GM23248 (cell line): ENCODE data around the gene NOL4L. TPM values are rescaled to one million over a fixed set of nuclear protein-coding genes. Genes with fewer than 3 reads are reported as not detected.

Experiments used
- DNase-seq: peaks from one replicate; pipeline ENCODE4 v3.0.0-alpha.2; 2015
- H2AFZ ChIP-seq: fragments of 200-600 bp; sonication (generic); 2 replicates; pipeline ENCODE4 v1.6.1; 2016; ENCODE audit warnings: antibody characterized with exemption
- H3F3A ChIP-seq: fragments of 200-600 bp; sonication (generic); 2 replicates; pipeline ENCODE4 v1.6.1; 2016; ENCODE audit warnings: mild to moderate bottlenecking, antibody characterized with exemption, mixed run types; ENCODE audit not compliant: insufficient read depth
- H3K27ac ChIP-seq: fragments of 200-600 bp; sonication (generic); 2 replicates; pipeline ENCODE4 v1.5.1; 2016; ENCODE audit warnings: mild to moderate bottlenecking
- H3K27me3 ChIP-seq: fragments of 200-600 bp; sonication (generic); replicated peaks from 2 replicates; pipeline ENCODE4 v1.6.1; 2016; ENCODE audit warnings: mild to moderate bottlenecking; ENCODE audit not compliant: insufficient read depth
- H3K36me3 ChIP-seq: fragments of 200-600 bp; sonication (generic); 2 replicates; pipeline ENCODE4 v1.6.1; 2016; ENCODE audit warnings: low read depth, mild to moderate bottlenecking
- H3K4me1 ChIP-seq: fragments of 200-600 bp; sonication (generic); 2 replicates; pipeline ENCODE4 v1.6.1; 2016; ENCODE audit warnings: mild to moderate bottlenecking; ENCODE audit not compliant: insufficient read depth
- H3K4me2 ChIP-seq: fragments of 200-600 bp; sonication (generic); one replicate; pipeline ENCODE4 v1.6.1; 2016; ENCODE audit warnings: mild to moderate bottlenecking; ENCODE audit not compliant: unreplicated experiment
- H3K4me3 ChIP-seq: fragments of 200-600 bp; sonication (generic); 2 replicates; pipeline ENCODE4 v1.5.1; 2016; ENCODE audit warnings: mild to moderate bottlenecking
- H3K79me2 ChIP-seq: fragments of 200-600 bp; sonication (generic); 2 replicates; pipeline ENCODE4 v1.6.1; 2016; ENCODE audit warnings: mild to moderate bottlenecking; ENCODE audit not compliant: insufficient read depth
- H3K9ac ChIP-seq: fragments of 200-600 bp; sonication (generic); 2 replicates; pipeline ENCODE4 v1.6.1; 2016; ENCODE audit warnings: mild to moderate bottlenecking
- H3K9me2 ChIP-seq: fragments of 200-600 bp; sonication (generic); 2 replicates; pipeline ENCODE4 v1.6.1; 2016; ENCODE audit warnings: mixed run types, mild to moderate bottlenecking, moderate library complexity; ENCODE audit not compliant: insufficient read depth
- H3K9me3 ChIP-seq: fragments of 200-600 bp; sonication (generic); one replicate; pipeline ENCODE4 v1.6.1; 2017; ENCODE audit warnings: low read depth
- H4K20me1 ChIP-seq: fragments of 200-600 bp; sonication (generic); 2 replicates; pipeline ENCODE4 v1.6.0; 2016; ENCODE audit not compliant: insufficient read depth
- EZH2 ChIP-seq: fragments of 200-600 bp; sonication (generic); IDR thresholded peaks from 2 replicates; pipeline ENCODE4 v1.6.1; 2018; ENCODE audit warnings: antibody characterized with exemption, mild to moderate bottlenecking; ENCODE audit not compliant: insufficient read depth, poor library complexity, severe bottlenecking
- EZH2phosphoT487 ChIP-seq: fragments of 200-600 bp; sonication (generic); IDR thresholded peaks from 2 replicates; pipeline ENCODE4 v1.6.1; 2018; ENCODE audit warnings: antibody characterized with exemption, moderate library complexity, mild to moderate bottlenecking, low read depth; ENCODE audit not compliant: insufficient read depth
- WGBS, 2 experiments: methylation state at CpG; one replicate each; pipeline ENCODE4 v1.1.6; 2015 to 2017; ENCODE audit warnings: low lambda C conversion rate in 2 of 2, low coverage in 1 of 2; ENCODE audit errors: missing lambda C conversion rate in 2 of 2; 5-methylcytosine and 5-hydroxymethylcytosine counted together
- in situ Hi-C: fragments of 300-500 bp; cut with MboI; formaldehyde crosslinking; loops from 2 replicates; pipeline ENCODE4 v1.15.0; 2020
- polyA plus RNA-seq: library from polyadenylated mRNA; unstranded; fragments of >200 nt; fragmentation: Nextera tagmentation; extraction: Ambion mirVana; gene quantifications from 2 replicates; pipeline ENCODE4 v1.2.1, GENCODE V29; 2016
- total RNA-seq: library from RNA; depleted of rRNA; stranded (reverse); fragments of >200 nt; shearing (Covaris generic); gene quantifications from 2 replicates; pipeline ENCODE4 v1.2.3, GENCODE V29; 2014

Gene NOL4L
- total and polyA plus RNA-seq, 2 experiments from 2014 or later: 5.2 to 7.9 TPM

DNA sequence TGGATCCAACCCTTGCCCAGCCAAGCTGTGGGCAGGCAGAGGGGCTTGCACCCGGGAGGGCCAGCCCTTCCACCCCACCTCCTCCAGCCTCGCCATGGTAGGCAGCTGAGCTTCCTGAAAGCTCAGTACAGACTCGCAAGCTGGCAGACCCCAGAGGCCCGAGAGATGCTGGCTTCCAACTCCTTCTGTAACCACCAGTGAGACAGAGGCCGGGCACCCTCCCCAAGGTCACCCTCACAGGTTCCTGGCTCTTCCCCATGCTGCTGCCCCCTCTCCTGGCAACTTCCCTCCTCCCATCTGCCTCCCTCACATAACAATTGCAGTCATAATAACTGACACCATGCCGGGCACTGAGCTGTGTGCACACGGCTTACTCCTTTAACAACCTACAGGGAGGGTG lies 26.2 kb upstream of the NOL4L start:
- Histone ChIP-seq H3K4me3 (no peak overlapping the region), H2AFZ (no peak overlapping the region), H3K9ac (no peak overlapping the region), H3K36me3 (no peaks in the 10 kb centered on the region), H3F3A (no peaks in the 10 kb centered on the region), H3K79me2 (no peaks in the 10 kb centered on the region), H3K4me1 (no peaks in the 10 kb centered on the region), H3K27ac (no peak overlapping the region), H3K4me2 (no peak overlapping the region), H4K20me1 (no peaks in the 10 kb centered on the region), H3K9me3 (no peaks in the 10 kb centered on the region), H3K27me3 (peaks cover 18% of the 10 kb centered on the region), H3K9me2 (no peaks in the 10 kb centered on the region)
- no peak for TF ChIP-seq EZH2
- TF ChIP-seq EZH2phosphoT487: no peak
- DNase-seq: no peak
- 43 to 55% methylated on average over 7 of the region's 7 CpGs for WGBS, 2 experiments
- in situ Hi-C loops: no loop called here

DNA sequence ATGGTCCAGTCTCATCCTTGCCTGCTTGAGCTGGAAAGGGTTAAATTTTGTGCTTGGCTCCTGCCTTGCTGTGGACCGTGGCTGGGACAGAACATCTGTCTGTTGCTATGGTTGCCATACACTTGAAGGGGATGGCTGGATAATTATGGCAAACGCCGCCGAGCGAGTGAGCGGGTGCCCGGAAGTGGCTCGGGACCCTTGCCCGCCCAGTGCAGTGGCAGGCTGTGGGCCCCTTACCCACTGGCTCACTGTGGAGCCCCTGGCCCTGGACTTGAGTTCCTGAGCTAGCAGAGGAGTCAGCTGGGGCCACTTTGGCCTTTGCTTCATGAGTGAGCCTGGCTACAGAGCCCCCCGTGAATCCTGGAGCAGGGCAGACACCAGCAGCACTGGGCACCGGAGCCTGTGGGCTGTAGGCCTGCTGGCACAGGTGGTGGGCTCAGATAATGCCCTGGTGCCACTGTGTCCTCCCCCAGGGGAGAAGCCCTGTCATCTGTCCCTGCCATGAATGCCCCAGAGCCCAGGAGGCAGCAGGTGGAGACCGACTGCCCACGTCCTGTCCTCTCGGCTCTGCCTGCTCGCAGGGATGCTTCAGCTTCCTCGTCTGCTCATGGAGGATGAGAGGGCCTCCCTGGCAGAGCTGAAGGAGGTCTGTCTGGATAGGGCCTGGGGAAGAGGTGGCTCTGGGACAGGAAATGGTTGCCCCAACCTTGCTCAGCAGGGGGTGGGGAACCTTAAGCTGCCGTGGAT lies 25.5 kb upstream of the NOL4L start:
- Histone ChIP-seq H3K9me2 (no peaks in the 10 kb centered on the region), H3K9me3 (no peaks in the 10 kb centered on the region), H3F3A (no peaks in the 10 kb centered on the region), H3K27me3 (peaks cover 24% of the 10 kb centered on the region), H3K4me3 (no peak overlapping the region), H3K4me1 (no peaks in the 10 kb centered on the region), H3K79me2 (no peaks in the 10 kb centered on the region), H3K36me3 (no peaks in the 10 kb centered on the region), H4K20me1 (no peaks in the 10 kb centered on the region), H3K4me2 (no peak overlapping the region), H2AFZ (no peak overlapping the region), H3K27ac (no peak overlapping the region), H3K9ac (no peak overlapping the region)
- no peak for DNase-seq
- WGBS, 2 experiments: 38 to 43% methylated on average over 15 to 17 of the region's 17 CpGs
- TF ChIP-seq EZH2: no peak
- no peak for TF ChIP-seq EZH2phosphoT487
- in situ Hi-C loops: no loop called here

DNA sequence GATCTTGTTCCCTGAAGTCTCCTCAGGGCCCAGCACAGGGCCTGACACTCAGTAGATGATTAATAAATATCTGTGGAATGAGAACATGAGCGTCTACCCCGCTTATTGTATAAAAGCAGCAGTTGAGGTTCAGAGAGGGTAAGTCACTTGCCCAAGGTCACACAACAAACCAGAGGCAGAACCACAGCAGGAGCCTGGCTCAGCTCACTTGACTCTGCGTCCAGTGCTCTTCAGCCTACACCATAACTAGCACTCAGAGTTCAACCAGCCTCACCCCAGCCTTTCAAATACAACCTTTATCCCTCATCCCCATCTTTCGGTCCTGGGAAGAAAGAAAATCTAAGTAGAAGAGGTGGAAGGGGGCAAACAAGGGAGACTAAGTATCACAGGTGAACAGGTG lies 24.9 kb upstream of the NOL4L start:
- H3K9ac ChIP-seq: no peak overlapping the region
- no peaks in the 10 kb centered on the region for H4K20me1 ChIP-seq
- TF ChIP-seq EZH2: no peak
- no peak for TF ChIP-seq EZH2phosphoT487
- no peak for DNase-seq
- H2AFZ ChIP-seq: no peak overlapping the region
- WGBS, 2 experiments: 67 to 72% methylated on average over 4 of the region's 4 CpGs
- H3F3A ChIP-seq: no peaks in the 10 kb centered on the region
- H3K9me3 ChIP-seq: no peaks in the 10 kb centered on the region
- H3K4me2 ChIP-seq: no peak overlapping the region
- no peak overlapping the region for H3K4me3 ChIP-seq
- H3K27ac ChIP-seq: no peak overlapping the region
- H3K27me3 ChIP-seq: peaks cover 29% of the 10 kb centered on the region
- in situ Hi-C loops: no loop called here
- H3K9me2 ChIP-seq: no peaks in the 10 kb centered on the region
- no peaks in the 10 kb centered on the region for H3K36me3 ChIP-seq
- no peaks in the 10 kb centered on the region for H3K79me2 ChIP-seq
- H3K4me1 ChIP-seq: no peaks in the 10 kb centered on the region

DNA sequence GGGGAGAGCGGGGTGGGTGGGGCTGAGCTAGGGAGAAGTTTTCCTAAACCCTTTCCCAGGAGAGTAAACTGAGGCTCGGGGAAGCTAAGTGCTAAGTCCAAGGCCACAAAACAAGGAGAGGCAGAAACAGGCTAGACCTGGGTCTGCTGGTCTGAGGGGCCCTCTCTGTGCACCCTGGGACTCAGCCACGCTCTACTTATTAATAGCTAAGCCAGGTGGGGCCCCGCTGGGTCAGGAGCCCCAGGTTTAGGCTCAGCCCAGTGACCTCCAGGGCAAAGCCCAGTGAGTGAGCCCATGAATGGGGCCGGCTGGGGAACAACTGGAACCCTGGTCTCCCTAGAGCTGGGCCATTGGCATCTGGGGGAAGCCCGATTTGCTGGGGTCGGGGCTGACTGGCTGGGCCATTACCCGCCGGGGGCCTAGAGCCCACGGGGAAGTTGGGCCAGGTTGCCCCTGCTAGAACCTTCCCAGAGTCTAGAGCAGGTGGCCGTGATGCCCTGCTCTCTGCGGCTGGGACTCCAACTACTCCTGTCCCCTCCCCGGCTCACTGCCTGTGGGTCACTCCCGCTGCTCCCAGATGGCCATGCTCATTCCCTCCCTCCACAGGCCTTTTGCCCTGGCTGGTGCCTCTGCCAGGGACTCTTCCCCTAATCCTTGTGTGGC lies 24.1 kb upstream of the NOL4L start:
- Histone ChIP-seq H3K79me2 (no peaks in the 10 kb centered on the region), H3K4me1 (no peaks in the 10 kb centered on the region), H3K27ac (no peak overlapping the region), H2AFZ (no peak overlapping the region), H3K9me2 (no peaks in the 10 kb centered on the region), H3K36me3 (no peaks in the 10 kb centered on the region), H3K9me3 (no peaks in the 10 kb centered on the region), H3F3A (no peaks in the 10 kb centered on the region), H3K9ac (no peak overlapping the region), H3K4me2 (no peak overlapping the region), H3K27me3 (peaks cover 30% of the 10 kb centered on the region), H4K20me1 (no peaks in the 10 kb centered on the region), H3K4me3 (no peak overlapping the region)
- no peak for DNase-seq
- TF ChIP-seq EZH2: no peak
- no peak for TF ChIP-seq EZH2phosphoT487
- in situ Hi-C loops: no loop called here
- WGBS, 2 experiments: 72 to 74% methylated on average over 11 to 14 of the region's 14 CpGs
